ENCODE measurements around the gene CSTF1.
A peak's percentile ranks its signal among the peaks of the same experiment; 100 is the strongest.
"Not testable (repeated sequence)": the region's sequence is repeated elsewhere in the genome, so short reads cannot be mapped to it uniquely, and the experiment has no call there.

The CSTF1 gene

DNA sequence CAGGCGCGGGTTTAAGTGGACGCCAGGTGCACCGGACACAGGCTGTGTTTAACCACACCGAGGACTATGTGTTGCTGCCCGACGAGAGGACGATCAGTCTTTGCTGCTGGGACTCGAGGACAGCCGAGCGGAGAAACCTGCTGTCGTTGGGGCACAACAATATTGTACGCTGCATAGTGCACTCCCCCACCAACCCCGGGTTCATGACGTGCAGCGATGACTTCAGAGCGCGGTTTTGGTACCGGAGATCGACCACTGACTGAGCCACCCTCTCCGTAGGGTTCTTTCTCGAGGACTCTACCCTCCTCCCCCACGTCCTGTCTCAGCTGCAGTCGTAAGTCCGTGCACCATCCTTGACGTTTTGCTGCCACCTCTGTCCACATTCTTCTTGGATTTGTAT is 11.0 kb downstream of the CSTF1 start:
- peak; percentile 80 for FAIRE-seq
- DNase-seq (ENCODE audit: insufficient read length, low spot score), result no peak

DNA sequence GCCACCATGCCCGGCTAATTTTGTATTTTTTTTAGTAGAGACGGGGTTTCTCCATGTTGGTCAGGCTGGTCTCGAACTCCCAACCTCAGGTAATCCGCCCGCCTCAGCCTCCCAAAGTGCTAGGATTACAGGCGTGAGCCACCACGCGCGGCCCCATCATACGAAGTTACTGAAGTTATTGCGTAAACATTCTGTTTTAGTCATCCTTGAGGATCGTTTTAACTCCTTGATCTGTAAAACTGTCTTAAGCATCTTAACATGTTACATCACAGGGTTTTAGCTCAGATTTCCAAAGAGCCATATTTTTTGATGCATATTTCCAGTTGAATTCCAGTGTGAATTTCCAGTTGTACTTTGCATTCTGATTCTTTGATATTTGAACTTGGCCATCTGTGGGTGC is 12.9 kb downstream of the CSTF1 start:
- DNase-seq (ENCODE audit: insufficient read length, low spot score); FAIRE-seq: not testable (repeated sequence)

DNA sequence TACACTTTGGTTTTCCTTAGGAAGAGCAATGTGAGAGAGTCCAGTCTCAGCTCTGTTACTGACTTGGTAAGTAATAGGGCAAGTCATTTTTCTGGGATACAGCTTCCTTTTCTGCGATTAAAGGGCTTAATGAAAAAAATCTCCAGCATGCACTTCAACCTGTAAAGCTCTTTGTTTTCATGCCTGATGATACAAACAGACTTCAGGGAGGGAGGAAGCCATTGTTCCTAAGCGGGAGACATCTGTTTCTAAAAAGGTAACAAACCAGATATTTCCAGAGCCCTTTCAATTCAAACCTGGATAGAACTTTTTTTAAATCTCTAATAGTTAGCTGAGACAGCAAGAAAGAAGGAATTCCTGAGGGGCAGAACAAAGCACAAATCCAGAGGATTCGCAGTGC is 14.5 kb downstream of the CSTF1 start:
- FAIRE-seq (no peak), DNase-seq (ENCODE audit: insufficient read length, low spot score) (no peak)

DNA sequence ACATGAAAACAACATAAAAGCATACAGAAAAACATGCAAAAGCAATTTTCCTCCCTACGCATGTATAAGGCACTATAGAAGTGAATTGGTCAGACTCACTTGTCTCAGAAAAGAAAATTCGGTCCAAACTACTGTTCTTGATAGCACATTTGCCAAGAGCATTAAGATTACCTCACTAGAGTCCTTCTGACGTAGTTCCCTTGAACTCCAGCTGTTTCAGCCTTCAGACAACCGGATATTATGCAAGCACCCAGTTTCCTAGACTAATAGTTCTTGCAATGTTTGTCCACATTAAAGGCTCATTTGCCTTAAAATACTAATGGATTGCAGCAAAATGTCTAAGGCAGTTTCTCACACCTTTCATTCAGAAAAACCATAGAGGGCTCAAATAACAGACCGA is 17.1 kb downstream of the CSTF1 start:
- FAIRE-seq (no peak), DNase-seq (ENCODE audit: insufficient read length, low spot score) (no peak)

DNA sequence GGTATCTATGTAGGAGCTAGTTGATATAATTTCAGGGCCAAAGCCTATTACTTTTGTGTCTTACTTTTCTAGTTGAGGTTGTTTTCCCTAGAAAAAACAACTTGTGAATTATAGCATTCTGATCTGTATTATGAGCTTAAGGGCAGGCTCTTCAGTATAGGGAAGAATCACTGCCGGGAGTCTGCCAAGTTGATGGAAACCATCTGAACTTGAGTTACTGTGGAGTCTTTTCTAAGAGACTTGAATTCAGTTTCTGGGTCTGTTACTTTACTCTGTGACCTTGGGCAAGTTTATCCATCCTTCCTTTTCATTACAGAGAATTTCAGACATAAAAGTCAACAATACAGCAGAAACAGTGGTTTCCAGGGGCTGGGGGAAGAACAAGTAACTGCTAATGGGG is 17.5 kb downstream of the CSTF1 start:
- DNase-seq (ENCODE audit: insufficient read length, low spot score), result no peak
- no peak for FAIRE-seq

DNA sequence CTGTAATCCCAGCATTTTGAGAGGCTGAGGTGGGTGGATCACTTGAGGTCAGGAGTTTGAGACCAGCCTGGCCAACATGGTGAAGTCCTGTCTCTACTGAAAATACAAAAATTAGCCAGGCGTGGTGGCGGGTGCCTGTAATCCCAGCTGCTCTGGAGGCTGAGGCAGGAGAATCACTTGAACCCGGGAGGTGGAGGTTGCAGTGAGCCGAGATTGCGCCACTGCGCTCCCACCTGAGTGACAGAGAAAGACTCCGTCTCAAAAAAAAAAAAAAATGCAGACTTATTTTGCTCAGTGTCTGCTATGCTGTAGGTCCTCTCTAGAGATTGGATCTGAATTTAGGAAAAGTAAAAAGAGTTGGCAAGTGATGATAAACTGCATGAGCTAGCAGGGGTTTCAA is 18.8 kb downstream of the CSTF1 start:
- FAIRE-seq; DNase-seq (ENCODE audit: insufficient read length, low spot score): not testable (repeated sequence)

DNA sequence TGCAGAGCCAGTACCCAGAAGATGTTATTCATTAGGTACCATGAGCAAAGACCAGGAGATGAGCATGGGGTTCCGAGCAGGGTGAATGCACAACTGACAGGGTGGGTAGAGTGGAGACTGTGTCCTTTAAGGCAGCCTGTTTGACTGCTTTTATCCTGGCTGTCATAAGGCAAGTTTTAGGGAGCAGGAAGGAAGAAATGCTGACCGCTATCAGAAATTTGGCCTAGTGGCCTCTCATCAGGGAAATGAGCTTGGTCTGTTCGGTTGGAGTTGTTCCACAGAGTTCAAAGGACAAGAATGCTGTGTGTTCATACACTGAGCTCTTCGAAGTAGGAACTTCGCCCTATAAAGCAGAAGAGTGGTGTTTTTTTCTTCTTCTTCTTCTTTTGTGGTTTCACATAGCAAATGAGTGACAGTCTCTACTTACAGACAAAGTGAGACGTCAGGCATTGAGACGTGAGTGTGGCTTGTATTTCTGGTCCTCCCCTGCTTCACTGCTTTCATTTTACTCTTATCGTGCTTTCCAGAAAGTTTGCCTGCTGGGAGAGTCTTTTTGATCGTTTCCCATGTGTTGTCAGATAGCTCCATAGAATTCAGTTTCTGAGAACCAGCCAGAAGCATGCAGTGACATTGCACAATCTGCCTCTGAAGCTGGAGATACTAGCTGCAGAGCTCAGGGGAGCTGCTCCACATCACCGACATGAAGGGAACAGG is 19.5 kb downstream of the CSTF1 start, which contains the start of gene CASS4:
Gene CASS4 (plus strand): TSS at position 502 of the 714 bp plus-strand sequence. CDS start 199 bp downstream, at position 701.
- no peak for DNase-seq (ENCODE audit: insufficient read length, low spot score)

DNA sequence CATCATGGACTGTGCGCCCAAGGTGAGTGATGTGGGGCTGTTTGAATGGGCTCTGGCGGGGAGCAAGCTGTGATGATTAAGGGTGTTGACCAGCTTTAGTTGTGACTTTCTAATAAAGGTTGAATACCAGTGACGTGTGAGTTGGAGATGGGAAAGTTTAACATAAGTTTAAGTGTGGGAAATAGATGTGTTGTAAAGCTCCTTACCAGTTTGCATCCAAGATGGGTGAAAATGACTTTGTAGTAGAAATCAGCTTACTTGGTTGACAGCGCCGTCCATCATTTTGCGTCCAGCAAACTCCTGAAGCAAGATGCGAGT is 20.0 kb downstream of the CSTF1 start:
- DNase-seq (ENCODE audit: insufficient read length, low spot score), result no peak
- peak; percentile 77 for FAIRE-seq

More for the DNA sequence above, 19.5 kb downstream of the CSTF1 start, which contains the start of gene CASS4:
- FAIRE-seq, result no peak

DNA sequence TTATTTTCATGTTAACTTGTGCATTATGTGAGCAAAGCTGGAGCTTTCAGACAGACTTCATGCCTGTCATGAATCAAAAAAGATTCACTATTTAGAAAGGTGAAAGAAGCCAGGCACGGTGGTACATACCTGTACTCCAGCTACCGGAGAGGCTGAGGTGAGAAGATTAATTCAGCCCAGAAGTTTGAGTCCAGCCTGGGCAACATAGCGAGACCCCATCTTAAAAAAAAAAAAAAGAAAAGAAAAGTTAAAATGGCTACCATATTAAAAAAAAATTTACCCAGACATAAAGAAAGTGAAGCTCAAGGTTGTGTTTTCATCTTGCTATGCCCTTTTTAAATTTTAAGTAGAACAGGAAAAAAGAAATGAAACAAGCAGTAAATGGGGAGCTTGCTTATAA is 20.5 kb downstream of the CSTF1 start:
- FAIRE-seq, result no peak
- no peak for DNase-seq (ENCODE audit: insufficient read length, low spot score)

DNA sequence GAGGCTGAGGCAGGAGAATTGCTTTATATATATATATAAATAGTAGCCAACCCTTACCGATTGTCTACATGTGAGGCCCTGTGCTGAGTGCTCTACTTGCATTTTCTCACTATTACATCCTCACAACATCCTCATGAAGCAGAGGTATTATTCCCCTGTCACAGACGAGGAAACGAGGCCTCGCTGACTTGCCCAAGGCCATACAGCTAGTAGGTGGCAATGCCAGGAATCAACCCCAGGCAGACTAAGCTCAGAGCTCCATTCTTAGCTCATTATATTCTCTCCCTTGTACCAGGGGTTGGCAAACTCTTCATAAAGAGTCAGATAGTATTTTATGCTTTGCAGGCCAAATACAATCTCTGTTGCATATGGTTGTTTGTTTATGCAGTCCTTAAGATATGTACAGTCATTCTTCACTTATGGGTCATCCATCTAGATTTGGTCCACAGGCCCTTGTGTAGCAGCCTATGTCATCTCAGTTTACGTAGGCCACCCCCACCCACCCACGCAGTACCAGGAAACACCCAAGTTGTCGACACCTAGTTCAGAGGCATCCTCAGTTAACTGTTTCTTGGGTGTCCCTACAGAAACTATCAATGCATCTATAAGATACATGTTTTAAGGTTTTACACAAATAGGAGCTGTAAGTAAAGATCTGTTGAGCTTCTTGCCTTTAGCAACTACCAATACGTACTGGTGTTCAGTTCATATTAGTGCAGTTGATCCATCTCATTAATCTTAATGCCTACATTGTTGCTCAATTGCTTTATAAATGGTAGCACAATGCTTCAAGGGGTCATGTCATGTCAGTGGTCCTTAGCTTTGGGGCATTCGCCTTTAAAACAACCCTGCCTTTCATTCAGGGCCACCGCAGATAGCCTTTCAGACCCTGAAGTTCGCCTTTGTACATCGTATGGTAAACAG is 22.7 kb downstream of the CSTF1 start:
- FAIRE-seq (peak; percentile 94), DNase-seq (ENCODE audit: insufficient read length, low spot score) (no peak)

DNA sequence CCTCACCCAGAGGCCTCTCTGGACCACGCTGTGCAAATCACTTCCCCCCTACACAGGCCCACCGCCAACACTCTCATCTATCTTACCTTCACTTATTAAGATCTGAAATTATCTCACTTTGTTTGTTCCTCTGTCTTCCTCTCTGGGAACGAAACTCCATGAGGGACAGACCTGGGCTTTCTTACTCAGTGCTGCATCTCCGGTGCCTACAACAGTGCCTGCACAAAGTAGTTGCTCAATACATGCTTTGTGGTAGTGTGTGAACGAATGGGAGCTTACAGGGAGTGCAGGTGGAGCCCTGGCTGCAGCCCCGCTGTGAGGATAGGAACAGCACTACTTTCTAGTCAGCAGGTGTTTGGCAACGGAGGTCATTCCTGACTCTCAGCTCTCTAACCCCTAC is 25.0 kb downstream of the CSTF1 start:
- peak; percentile 26 for FAIRE-seq

DNA sequence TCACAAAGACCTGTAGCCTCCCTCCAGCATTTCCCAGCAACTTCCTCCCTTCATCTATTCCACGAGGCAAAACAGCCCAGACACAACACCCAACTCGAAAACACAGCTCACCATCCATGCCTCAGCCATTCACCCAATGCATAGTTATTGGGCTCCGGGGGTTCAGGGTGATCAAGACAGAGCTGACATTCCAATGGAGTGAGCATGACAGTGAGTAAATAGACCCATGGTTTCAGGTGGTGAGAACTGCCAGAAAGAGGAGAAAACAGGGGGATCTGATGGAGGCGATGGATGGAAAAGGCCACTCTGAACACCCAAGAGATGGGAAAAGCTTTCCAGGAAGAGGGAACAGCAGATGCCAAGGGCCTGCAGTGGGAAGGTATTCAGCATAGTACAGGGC is 25.5 kb downstream of the CSTF1 start:
- DNase-seq (ENCODE audit: insufficient read length, low spot score), result no peak
- peak; percentile 98 for FAIRE-seq

More for the DNA sequence above, 25.0 kb downstream of the CSTF1 start:
- no peak for DNase-seq (ENCODE audit: insufficient read length, low spot score)

DNA sequence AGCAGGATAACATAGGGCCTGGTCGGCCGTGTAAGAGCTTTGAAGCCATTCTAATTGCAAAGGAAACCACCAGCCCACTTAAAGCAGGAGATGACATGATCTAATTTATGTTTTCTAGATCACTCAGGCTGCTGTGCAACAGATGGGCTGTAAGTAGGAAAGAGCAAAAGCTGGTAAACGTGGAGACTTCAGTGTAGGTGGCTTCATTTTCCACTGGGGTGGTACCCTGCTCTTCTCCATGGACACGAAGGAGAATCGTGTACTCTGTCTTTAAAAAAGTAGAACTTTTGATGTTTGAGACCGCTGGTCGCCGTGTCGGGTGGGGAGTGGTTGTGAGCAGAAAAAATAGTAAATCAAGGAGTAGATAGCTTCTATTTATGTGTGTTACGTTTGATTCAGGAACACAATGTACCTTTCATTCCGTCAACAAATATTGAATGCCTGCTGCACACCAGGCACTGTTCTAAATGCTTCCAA is 26.0 kb downstream of the CSTF1 start:
- DNase-seq (ENCODE audit: insufficient read length, low spot score), result no peak
- FAIRE-seq, result peak; percentile 74

DNA sequence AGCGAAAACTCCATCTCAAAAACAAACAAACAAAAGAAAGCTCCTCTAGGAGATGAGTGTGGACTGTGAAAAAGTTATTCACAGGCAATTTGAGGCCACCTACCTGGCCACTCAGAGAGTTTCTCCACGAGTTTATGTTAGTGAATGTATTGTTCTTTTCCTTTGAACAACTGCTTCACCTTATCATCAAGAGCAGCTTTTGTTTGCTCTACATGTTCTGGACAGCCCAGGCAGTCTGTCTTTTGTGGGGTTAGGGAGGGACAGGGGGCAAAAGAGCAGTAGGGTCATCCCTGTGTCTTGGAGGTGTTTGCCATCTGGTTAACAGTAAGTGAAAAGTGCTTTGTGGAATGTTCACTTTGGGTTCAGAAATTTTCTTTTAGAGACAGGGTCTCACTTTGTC is 27.6 kb downstream of the CSTF1 start:
- DNase-seq (ENCODE audit: insufficient read length, low spot score) (no peak), FAIRE-seq (peak; percentile 65)

DNA sequence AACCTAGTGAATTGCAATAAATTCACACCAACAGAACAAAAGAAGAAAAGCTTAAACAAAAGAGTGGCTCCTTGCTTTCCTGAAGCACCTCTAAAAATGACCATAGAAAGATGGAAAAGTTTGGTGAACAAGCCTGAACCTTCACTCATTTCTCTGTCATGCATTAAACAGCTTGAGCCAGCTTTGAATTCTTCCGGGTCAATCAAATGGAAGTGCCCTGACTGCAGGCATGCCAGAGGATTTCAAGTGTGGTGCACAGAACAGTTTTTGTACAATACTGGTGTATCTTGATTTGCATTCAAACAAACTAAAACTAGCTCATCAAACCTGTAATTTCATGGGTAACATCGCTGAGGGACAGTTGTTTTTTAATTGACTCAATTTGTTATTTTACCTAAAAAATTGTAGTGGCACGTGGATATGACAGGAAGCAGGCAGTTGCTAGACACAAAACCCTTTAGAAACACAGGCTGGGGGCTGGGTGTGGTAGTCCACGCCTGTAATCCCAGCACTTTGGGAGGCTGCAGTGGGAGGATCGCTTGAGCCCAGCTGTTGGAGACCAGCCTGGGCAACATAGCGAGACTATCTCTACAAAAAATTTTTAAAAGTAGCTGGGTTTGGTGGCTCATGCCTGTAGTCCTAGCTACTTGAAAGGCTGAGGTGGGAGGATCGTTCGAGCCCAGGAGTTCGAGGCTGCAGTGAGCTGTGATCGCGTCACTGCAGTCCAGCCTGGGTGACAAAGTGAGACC is 28.7 kb downstream of the CSTF1 start:
- no peak for DNase-seq (ENCODE audit: insufficient read length, low spot score)
- no peak for FAIRE-seq

DNA sequence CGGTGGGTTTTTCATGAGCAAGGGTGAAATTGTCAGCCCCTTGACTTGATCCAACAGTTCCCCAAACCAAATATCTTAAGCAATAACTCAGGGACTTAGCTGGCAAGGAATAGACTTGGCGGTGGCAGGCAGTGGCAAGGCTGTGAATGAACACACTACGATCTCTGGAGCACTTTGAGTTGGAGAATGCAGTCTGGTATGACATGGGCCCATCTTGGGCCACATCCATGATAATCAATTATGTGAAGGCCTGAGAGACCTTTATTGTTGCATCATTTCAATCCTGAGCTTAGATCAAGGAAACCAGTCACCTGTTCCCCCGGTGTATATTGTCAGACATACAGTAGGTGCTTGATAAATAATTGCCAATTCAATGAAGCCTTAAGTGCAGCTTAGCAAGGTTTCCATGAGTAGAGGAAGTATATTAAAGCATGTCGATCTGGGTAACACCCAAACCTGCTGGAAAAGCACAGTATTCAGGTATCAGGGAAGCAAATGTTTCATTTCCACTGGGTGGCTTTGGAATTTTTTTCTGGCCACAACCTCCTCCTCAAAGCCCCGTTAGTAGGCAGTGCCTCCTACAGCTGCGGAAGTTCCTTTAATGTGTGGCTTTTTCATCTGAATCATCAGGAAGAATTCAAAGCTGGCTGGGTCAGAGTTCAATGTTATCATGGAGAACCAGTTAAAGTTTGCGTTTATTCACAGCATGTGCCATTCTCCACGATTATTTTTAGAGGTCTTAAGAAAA is 29.8 kb downstream of the CSTF1 start:
- peak; percentile 96 for DNase-seq (ENCODE audit: insufficient read length, low spot score)
- FAIRE-seq, result no peak

DNA sequence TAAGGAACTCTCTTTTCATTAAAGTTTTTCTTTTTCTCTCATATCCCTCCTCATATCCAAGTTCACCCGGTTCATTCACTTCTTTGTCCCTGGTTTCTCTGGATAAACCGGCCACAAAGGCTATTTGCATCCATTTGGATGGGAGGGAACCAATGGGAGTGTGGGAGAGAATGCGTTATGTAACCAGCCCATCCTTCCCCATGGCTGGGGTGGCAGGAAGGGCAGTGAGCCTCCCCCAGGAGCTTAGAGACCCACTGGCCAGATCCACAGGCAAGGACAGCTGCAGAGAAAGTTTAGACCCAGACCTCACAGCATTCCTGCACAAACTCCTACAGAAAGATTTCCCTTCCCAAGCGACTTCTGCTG is 30.4 kb downstream of the CSTF1 start:
- peak; percentile 97 for FAIRE-seq
- DNase-seq (ENCODE audit: insufficient read length, low spot score), result no peak

DNA sequence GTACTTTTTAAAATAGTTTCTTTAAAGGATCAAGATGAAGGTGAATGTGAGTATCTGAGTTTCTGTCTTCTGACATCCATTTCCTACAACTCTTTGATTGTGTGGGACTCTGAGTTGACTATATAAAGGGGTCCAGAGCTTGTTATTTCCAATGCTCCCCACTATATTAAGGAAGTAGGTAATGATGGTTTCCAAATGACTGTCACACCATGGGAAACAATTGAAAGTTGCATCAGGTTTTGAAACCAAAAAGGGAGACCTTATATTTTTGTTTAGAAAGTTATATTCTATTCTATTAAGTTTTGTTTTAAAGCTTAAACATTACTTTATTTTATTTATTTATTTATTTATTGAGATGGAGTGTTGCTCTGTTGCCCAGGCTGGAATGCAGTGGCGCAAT is 30.8 kb downstream of the CSTF1 start:
- FAIRE-seq, result no peak
- no peak for DNase-seq (ENCODE audit: insufficient read length, low spot score)

DNA sequence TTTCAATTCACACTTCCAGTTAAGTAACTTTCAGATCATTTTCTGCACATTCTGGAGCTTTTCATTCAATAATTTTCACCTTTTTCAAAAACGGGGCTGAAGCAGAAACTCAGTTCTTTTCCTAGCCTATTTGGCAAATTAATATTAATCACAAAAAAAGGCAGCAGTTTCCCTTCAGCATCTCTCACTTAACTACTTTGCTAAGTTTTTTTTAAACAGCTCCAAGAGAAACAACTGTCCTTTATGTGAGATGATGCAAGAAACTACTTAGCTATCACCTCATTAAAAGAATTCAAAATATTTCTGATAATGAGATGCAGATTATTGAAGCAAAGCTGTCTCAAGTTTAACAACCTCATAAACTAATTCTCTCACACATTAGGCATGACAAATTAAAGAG is 31.4 kb downstream of the CSTF1 start:
- DNase-seq (ENCODE audit: insufficient read length, low spot score) (no peak), FAIRE-seq (no peak)

DNA sequence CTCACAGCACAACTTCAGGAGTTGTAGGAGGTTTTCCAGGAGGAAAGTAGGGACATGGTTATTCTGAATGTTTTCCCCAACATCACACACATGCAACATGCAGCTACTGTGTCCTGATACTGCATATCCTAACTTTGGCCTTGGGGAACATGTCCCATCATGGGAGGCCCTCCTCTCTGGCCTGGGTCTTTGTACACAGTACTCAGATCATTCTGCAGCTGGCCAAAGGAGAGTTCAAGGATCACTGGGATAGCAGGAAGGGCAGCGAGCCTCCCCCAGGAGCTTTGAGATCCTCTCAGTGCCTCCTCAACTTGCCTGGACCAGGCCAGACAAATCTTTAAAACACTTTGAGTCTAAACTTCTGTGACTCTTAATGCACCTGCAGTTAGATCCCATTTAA is 32.5 kb downstream of the CSTF1 start:
- DNase-seq (ENCODE audit: insufficient read length, low spot score) (no peak), FAIRE-seq (no peak)
